HepG2 (cell line): ENCODE measurements around the gene SEMA4C. TPM values are rescaled to one million over a fixed set of nuclear protein-coding genes. Genes with fewer than 3 reads are reported as not detected.

Experiments
- ATAC-seq: fragments of 200-7000 bp; cut with Tn5 transposase; 3 replicates; pipeline ENCODE4 v1.9.1; 2020; ENCODE audit warnings: mild to moderate bottlenecking, moderate library complexity
- BruUV-seq: library from RNA; stranded (reverse); fragments of 400-500 nt; replicated peaks from 2 replicates; lab custom pipeline; 2021; lab: Mats Ljungman, UMichigan
- CTCF ChIA-PET: fragments of 300-600 bp; formaldehyde crosslinking; extraction: SDS; loops from one replicate; lab custom pipeline; 2021; ENCODE audit warnings: low total read pairs, inconsistent platforms, low intra/inter-chr PET ratio; lab: Yijun Ruan, JAX
- POLR2A ChIA-PET: fragments of 350-600 bp; sonication (Branson Sonifier 250); formaldehyde crosslinking; loops from one replicate; lab custom pipeline; 2020; ENCODE audit warnings: antibody characterized with exemption, inconsistent platforms; lab: Yijun Ruan, JAX
- DNase-seq: peaks from one replicate; pipeline ENCODE4 v3.0.0-alpha.2; 2015; ENCODE audit warnings: low spot score
- FAIRE-seq: peaks from 3 replicates; lab custom pipeline; 2011; peaks lifted over from hg19 to GRCh38; lab: Jason Lieb, UNC
- H2AFZ ChIP-seq: one replicate; pipeline ENCODE4 v1.6.1; 2011; ENCODE audit warnings: low read length, inconsistent platforms
- H3K27ac ChIP-seq: fragments of 300-600 bp; 3 replicates; pipeline ENCODE4 v1.8.0; 2011; ENCODE audit warnings: mixed run types, mild to moderate bottlenecking, mixed read lengths, low read length, inconsistent platforms; ENCODE audit not compliant: insufficient read depth; ENCODE audit errors: extremely low read length
- H3K27me3 ChIP-seq, 2 experiments: fragments of 200-600 bp in 1 of 2; 2 replicates in 1 of 2; 3 replicates in 1 of 2; pipeline versions ENCODE4 v1.6.0 to v1.8.0; 2011; ENCODE audit warnings: low read length in 2 of 2, mild to moderate bottlenecking in 2 of 2, moderate library complexity in 2 of 2, inconsistent platforms in 1 of 2; ENCODE audit not compliant: insufficient read depth in 2 of 2, control insufficient read depth in 1 of 2
- H3K36me3 ChIP-seq, 2 experiments: fragments of 200-600 bp in 1 of 2; replicated peaks in 1 of 2; 2 replicates in 1 of 2; 3 replicates in 1 of 2; pipeline versions ENCODE4 v1.5.1 to v1.8.0; 2011; ENCODE audit warnings: low read length in 2 of 2, inconsistent platforms in 1 of 2; ENCODE audit not compliant: insufficient read depth in 2 of 2, control insufficient read depth in 1 of 2
- H3K4me1 ChIP-seq: 2 replicates; pipeline ENCODE4 v1.5.1; 2012; ENCODE audit warnings: low read length, inconsistent platforms; ENCODE audit not compliant: insufficient read depth
- H3K4me2 ChIP-seq: 2 replicates; pipeline ENCODE4 v1.6.0; 2011; ENCODE audit warnings: low read depth, low read length, inconsistent platforms
- H3K4me3 ChIP-seq, 3 experiments: fragments of 200-600 bp in 1 of 3; sonication (generic), shearing (Covaris generic) in 1 of 3; replicated peaks in 1 of 3; 2 replicates each; pipeline ENCODE4 v1.5.1; 2011 to 2016; ENCODE audit warnings: low read length in 3 of 3, inconsistent platforms in 2 of 3, low read depth in 2 of 3, mild to moderate bottlenecking in 2 of 3, control low read depth in 1 of 3, mixed read lengths in 1 of 3; ENCODE audit not compliant: insufficient read depth in 1 of 3
- H3K79me2 ChIP-seq: one replicate; pipeline ENCODE4 v1.6.1; 2011; ENCODE audit warnings: low read length, inconsistent platforms; ENCODE audit not compliant: insufficient read depth
- H3K9ac ChIP-seq: 2 replicates; pipeline ENCODE4 v1.6.0; 2011; ENCODE audit warnings: mild to moderate bottlenecking, low read depth, low read length, inconsistent platforms; ENCODE audit not compliant: insufficient read depth
- H3K9me3 ChIP-seq: 2 replicates; pipeline ENCODE4 v1.5.1; 2012; ENCODE audit warnings: mild to moderate bottlenecking, low read length
- H4K20me1 ChIP-seq: 2 replicates; pipeline ENCODE4 v1.6.0; 2011; ENCODE audit warnings: inconsistent platforms, mild to moderate bottlenecking, low read length, moderate library complexity; ENCODE audit not compliant: insufficient read depth
- ATF7 ChIP-seq, 2 experiments: fragments of 450-650 bp in 1 of 2; sonication (generic) in 1 of 2; formaldehyde crosslinking in 1 of 2; IDR thresholded peaks; 2 replicates each; pipeline versions ENCODE4 v1.4.0 to v1.6.1; 2016 to 2020; ENCODE audit warnings: antibody characterized with exemption in 1 of 2, mild to moderate bottlenecking in 1 of 2, missing genetic modification reagents in 1 of 2
- HNF4A ChIP-seq: sonication (generic); formaldehyde crosslinking; IDR thresholded peaks from 2 replicates; pipeline ENCODE4 v1.4.0; 2020; ENCODE audit warnings: missing genetic modification reagents
- IRF2 ChIP-seq: IDR thresholded peaks from 2 replicates; pipeline ENCODE4 v1.6.1; 2018; ENCODE audit warnings: missing genetic modification reagents, missing compliant biosample characterization
- KLF15 ChIP-seq: sonication (generic); formaldehyde crosslinking; IDR thresholded peaks from 2 replicates; pipeline ENCODE4 v1.8.1; 2023; ENCODE audit warnings: borderline replicate concordance, mild to moderate bottlenecking, inconsistent platforms, missing genetic modification reagents, mixed read lengths
- LCORL ChIP-seq, 2 experiments: fragments of 450-650 bp in 1 of 2; sonication (generic) in 1 of 2; formaldehyde crosslinking in 1 of 2; IDR thresholded peaks; 2 replicates each; pipeline versions ENCODE4 v1.5.0 to v1.6.1; 2017 to 2020; ENCODE audit warnings: antibody characterized with exemption in 1 of 2, missing genetic modification reagents in 1 of 2
- MIER2 ChIP-seq: IDR thresholded peaks from 2 replicates; pipeline ENCODE4 v1.6.1; 2016; ENCODE audit warnings: missing biosample characterization, missing genetic modification reagents
- NR1H2 ChIP-seq: sonication (generic); formaldehyde crosslinking; IDR thresholded peaks from 2 replicates; pipeline ENCODE4 v1.8.1; 2022; ENCODE audit warnings: low read depth, missing genetic modification reagents, borderline replicate concordance
- PAF1 ChIP-seq: IDR thresholded peaks from 2 replicates; pipeline ENCODE4 v1.6.1; 2016; ENCODE audit warnings: missing genetic modification reagents, missing compliant biosample characterization
- SMARCE1 ChIP-seq: fragments of 450-650 bp; IDR thresholded peaks from 2 replicates; pipeline ENCODE4 v1.6.1; 2017; ENCODE audit warnings: borderline replicate concordance
- YEATS4 ChIP-seq: sonication (generic); formaldehyde crosslinking; IDR thresholded peaks from 2 replicates; pipeline ENCODE4 v1.4.0; 2020; ENCODE audit warnings: missing genetic modification reagents, borderline replicate concordance
- ZBTB21 ChIP-seq: sonication (generic); formaldehyde crosslinking; IDR thresholded peaks from 2 replicates; pipeline ENCODE4 v1.4.0; 2020; ENCODE audit warnings: missing genetic modification reagents
- ZNF136 ChIP-seq: sonication (generic); formaldehyde crosslinking; IDR thresholded peaks from 2 replicates; pipeline ENCODE4 v1.8.1; 2022; ENCODE audit warnings: low read depth, mild to moderate bottlenecking, moderate library complexity, missing genetic modification reagents
- ZNF230 ChIP-seq: sonication (generic); formaldehyde crosslinking; IDR thresholded peaks from 2 replicates; pipeline ENCODE4 v1.4.0; 2020; ENCODE audit warnings: mild to moderate bottlenecking, missing genetic modification reagents
- ZNF256 ChIP-seq: sonication (generic); formaldehyde crosslinking; conservative IDR thresholded peaks from 2 replicates; pipeline ENCODE4 v1.4.0; 2020; ENCODE audit warnings: missing genetic modification reagents
- ZNF354B ChIP-seq: sonication (generic); formaldehyde crosslinking; IDR thresholded peaks from 2 replicates; pipeline ENCODE4 v1.8.0; 2022; ENCODE audit warnings: mild to moderate bottlenecking, missing genetic modification reagents
- WGBS: methylation state at CpG from one replicate; pipeline ENCODE4 v1.1.6; 2017; ENCODE audit warnings: low lambda C conversion rate; 5-methylcytosine and 5-hydroxymethylcytosine counted together
- in situ Hi-C: cut with HindIII; loops from 2 replicates; pipeline ENCODE4 v1.10.0; 2017; ENCODE audit warnings: low pct_unique_long_range_greater_than_20kb; ENCODE audit not compliant: extremely low pct_ligation_motif_present
- intact Hi-C: fragments of 100-400 bp; cut with micrococcal nuclease; formaldehyde crosslinking; loops from one replicate; pipeline ENCODE4 v1.10.0; 2022; ENCODE audit not compliant: unreplicated experiment
- polyA plus RNA-seq, 8 experiments: library from polyadenylated mRNA; depleted of rRNA in 3 of 8; stranded (reverse) in 7 of 8; unstranded in 1 of 8; fragments of >200 nt; fragmentation: Illumina TruSeq in 4 of 8; extraction: Trizol in 4 of 8; gene quantifications; 2 replicates each; pipeline versions ENCODE4 v1.2.1 to v1.2.3, GENCODE V29; 2011 to 2016; ENCODE audit warnings: low read depth in 4 of 8, missing spikeins in 1 of 8, mixed read lengths in 1 of 8; ENCODE audit not compliant: insufficient read depth in 1 of 8
- total RNA-seq, 5 experiments: library from RNA; depleted of rRNA; stranded (reverse); fragments of >200 nt; fragmentation: Illumina TruSeq; extraction: Trizol; gene quantifications; 2 replicates each; pipeline ENCODE4 v1.2.3, GENCODE V29; 2016; ENCODE audit warnings: low read depth in 1 of 5
- TF ChIP-seq, protein P1 (sequence below): sonication (generic); formaldehyde crosslinking; IDR thresholded peaks from 2 replicates; pipeline ENCODE4 v1.5.0; 2020; ENCODE audit warnings: mild to moderate bottlenecking, missing genetic modification reagents, moderate library complexity

SEMA4C gene
- total and polyA plus RNA-seq, 2 of the 13 experiments (the other 11 are each of a cell fraction or from before 2014, with no cell fraction given) = 25.9 to 46.6 TPM

DNA sequence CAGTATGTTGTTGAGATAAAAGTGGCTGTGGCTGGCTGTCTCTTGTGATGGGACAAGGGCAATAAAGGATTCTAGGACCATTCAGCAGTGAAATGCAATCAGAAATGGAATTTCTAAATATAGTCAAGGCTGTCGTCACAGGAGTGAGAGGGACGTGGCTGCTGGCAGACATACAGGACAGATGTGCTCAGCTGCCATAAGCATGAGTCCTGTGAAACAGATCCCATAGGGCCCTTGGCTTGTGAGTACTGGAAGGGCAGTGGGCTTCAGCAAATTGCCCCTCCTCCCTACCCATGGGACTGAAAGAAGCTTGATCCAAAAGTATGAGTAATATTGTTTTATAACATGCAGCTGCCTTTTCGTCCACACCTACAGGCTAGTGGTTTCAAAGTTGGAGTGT lies 58.0 kb downstream of the SEMA4C start:
- ChIA-PET POLR2A (interaction anchor here (2.0 kb wide), 1 partner anchor 46 kb away, joined by 4 read pairs; the partner anchor contains the start of gene ANKRD39), CTCF (no interaction called here)
- no peak for DNase-seq
- Histone ChIP-seq H3K27me3 (no peaks in the 10 kb centered on the region; a peak in 1 of 5 replicates), H3K4me2 (no peak overlapping the region), H3K79me2 (peaks cover 8% of the 10 kb centered on the region), H3K4me1 (peaks cover 69% of the 10 kb centered on the region), H3K9ac (no peak overlapping the region), H3K27ac (no peak overlapping the region), H3K4me3 (no peak overlapping the region), H3K9me3 (no peaks in the 10 kb centered on the region), H2AFZ (no peak overlapping the region), H3K36me3 (no peaks in the 10 kb centered on the region), H4K20me1 (no peaks in the 10 kb centered on the region)
- 97% methylated on average over 3 of the region's 3 CpGs for WGBS
- TF ChIP-seq YEATS4 (CRISPR knock-in tag) (no peak), ZBTB21 (CRISPR knock-in tag) (no peak), ZNF136 (CRISPR knock-in tag) (no peak), ATF7 (IDR thresholded peaks at IDR 0.05) (no peak), ATF7 (CRISPR knock-in tag; IDR thresholded peaks at IDR 0.05) (no peak), NR1H2 (CRISPR knock-in tag) (no peak), ZNF256 (CRISPR knock-in tag) (no peak), MIER2 (no peak), KLF15 (CRISPR knock-in tag) (no peak), IRF2 (CRISPR knock-in tag) (no peak), ZNF230 (CRISPR knock-in tag) (no peak), LCORL (IDR thresholded peaks at IDR 0.05) (no peak), LCORL (CRISPR knock-in tag; IDR thresholded peaks at IDR 0.05) (no peak), PAF1 (no peak), ZNF354B (no peak), SMARCE1 (no peak), HNF4A (no peak)
- TF ChIP-seq, protein P1, sequence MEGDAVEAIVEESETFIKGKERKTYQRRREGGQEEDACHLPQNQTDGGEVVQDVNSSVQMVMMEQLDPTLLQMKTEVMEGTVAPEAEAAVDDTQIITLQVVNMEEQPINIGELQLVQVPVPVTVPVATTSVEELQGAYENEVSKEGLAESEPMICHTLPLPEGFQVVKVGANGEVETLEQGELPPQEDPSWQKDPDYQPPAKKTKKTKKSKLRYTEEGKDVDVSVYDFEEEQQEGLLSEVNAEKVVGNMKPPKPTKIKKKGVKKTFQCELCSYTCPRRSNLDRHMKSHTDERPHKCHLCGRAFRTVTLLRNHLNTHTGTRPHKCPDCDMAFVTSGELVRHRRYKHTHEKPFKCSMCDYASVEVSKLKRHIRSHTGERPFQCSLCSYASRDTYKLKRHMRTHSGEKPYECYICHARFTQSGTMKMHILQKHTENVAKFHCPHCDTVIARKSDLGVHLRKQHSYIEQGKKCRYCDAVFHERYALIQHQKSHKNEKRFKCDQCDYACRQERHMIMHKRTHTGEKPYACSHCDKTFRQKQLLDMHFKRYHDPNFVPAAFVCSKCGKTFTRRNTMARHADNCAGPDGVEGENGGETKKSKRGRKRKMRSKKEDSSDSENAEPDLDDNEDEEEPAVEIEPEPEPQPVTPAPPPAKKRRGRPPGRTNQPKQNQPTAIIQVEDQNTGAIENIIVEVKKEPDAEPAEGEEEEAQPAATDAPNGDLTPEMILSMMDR = no peak
- intact Hi-C loops (no loop called here), in situ Hi-C loops (no loop called here)
- no peak for FAIRE-seq
- no TSS peak for BruUV-seq
- no peak for ATAC-seq
